Neuronal stem cell (in vitro differentiated cells): Measurements from ENCODE around the gene DNASE1L3.
"Not testable (repeated sequence)": the region's sequence is repeated elsewhere in the genome, so short reads cannot be mapped to it uniquely, and the experiment has no call there.

ENCODE experiments used
- DNase-seq: peaks from one replicate; pipeline ENCODE4 v3.0.0-alpha.2; 2013; ENCODE audit warnings: low spot score
- H2AFZ ChIP-seq: one replicate; pipeline ENCODE4 v1.6.1; 2013; ENCODE audit warnings: mild to moderate bottlenecking, low read length, inconsistent platforms
- H2AK5ac ChIP-seq: 2 replicates; pipeline ENCODE4 v1.6.1; 2013; ENCODE audit warnings: low read depth, mild to moderate bottlenecking, inconsistent platforms, low read length, moderate library complexity, mixed read lengths
- H2BK120ac ChIP-seq: 2 replicates; pipeline ENCODE4 v1.6.1; 2013; ENCODE audit warnings: low read depth, mild to moderate bottlenecking, inconsistent platforms, low read length, moderate library complexity, mixed read lengths
- H2BK12ac ChIP-seq: one replicate; pipeline ENCODE4 v1.6.1; 2013; ENCODE audit warnings: low read length, inconsistent platforms
- H2BK15ac ChIP-seq: 2 replicates; pipeline ENCODE4 v1.6.1; 2013; ENCODE audit warnings: mild to moderate bottlenecking, low read length, inconsistent platforms, mixed read lengths
- H2BK5ac ChIP-seq: one replicate; pipeline ENCODE4 v1.6.1; 2013; ENCODE audit warnings: inconsistent platforms, mild to moderate bottlenecking, low read length, moderate library complexity
- H3K14ac ChIP-seq: one replicate; pipeline ENCODE4 v1.6.1; 2013; ENCODE audit warnings: low read length, inconsistent platforms
- H3K18ac ChIP-seq: 2 replicates; pipeline ENCODE4 v1.6.1; 2013; ENCODE audit warnings: low read length, inconsistent platforms
- H3K23ac ChIP-seq: 2 replicates; pipeline ENCODE4 v1.6.1; 2013; ENCODE audit warnings: low read depth, mild to moderate bottlenecking, mixed read lengths, low read length, inconsistent platforms; ENCODE audit not compliant: poor library complexity
- H3K27ac ChIP-seq: replicated peaks from 3 replicates; pipeline ENCODE4 v1.5.1; 2013; ENCODE audit warnings: low read length, inconsistent platforms
- H3K27me3 ChIP-seq, 3 experiments: 2 replicates each; pipeline ENCODE4 v1.6.1; 2013; ENCODE audit warnings: low read length in 3 of 3, mild to moderate bottlenecking in 2 of 3, inconsistent platforms in 1 of 3, low read depth in 1 of 3, mixed read lengths in 1 of 3, moderate library complexity in 1 of 3; ENCODE audit not compliant: control insufficient read depth in 3 of 3, insufficient read depth in 3 of 3
- H3K36me3 ChIP-seq, 2 donors: replicated peaks in 1 of 2; 2 replicates each; pipeline ENCODE4 v1.6.1; 2013; ENCODE audit warnings: low read length in 2 of 2; ENCODE audit not compliant: control insufficient read depth in 2 of 2, insufficient read depth in 2 of 2
- H3K4ac ChIP-seq: 2 replicates; pipeline ENCODE4 v1.6.1; 2013; ENCODE audit warnings: inconsistent platforms, mild to moderate bottlenecking, low read length, moderate library complexity
- H3K4me1 ChIP-seq, 2 donors: 1 replicate in 1 of 2; 2 replicates in 1 of 2; pipeline ENCODE4 v1.6.1; 2013; ENCODE audit warnings: low read length in 2 of 2, low read depth in 1 of 2; ENCODE audit not compliant: control insufficient read depth in 2 of 2, insufficient read depth in 1 of 2
- H3K4me2 ChIP-seq: one replicate; pipeline ENCODE4 v1.6.1; 2013; ENCODE audit warnings: mild to moderate bottlenecking, low read length, inconsistent platforms; ENCODE audit not compliant: insufficient read depth, poor library complexity, severe bottlenecking
- H3K4me3 ChIP-seq, 2 donors: 2 replicates each; pipeline ENCODE4 v1.5.1; 2013; ENCODE audit warnings: low read length in 2 of 2, mild to moderate bottlenecking in 2 of 2, inconsistent platforms in 1 of 2, moderate library complexity in 1 of 2
- H3K79me1 ChIP-seq: one replicate; pipeline ENCODE4 v1.6.1; 2013; ENCODE audit warnings: low read depth, mild to moderate bottlenecking, inconsistent platforms, low read length, moderate library complexity
- H3K9ac ChIP-seq: one replicate; pipeline ENCODE4 v1.6.1; 2013; ENCODE audit warnings: mild to moderate bottlenecking, low read depth, low read length, inconsistent platforms; ENCODE audit not compliant: poor library complexity
- H3K9me3 ChIP-seq, 2 donors: replicated peaks in 1 of 2; 2 replicates each; pipeline versions ENCODE3 to v1.6.1; 2013; ENCODE audit warnings: low read length in 2 of 2, mild to moderate bottlenecking in 2 of 2, inconsistent platforms in 1 of 2, low read depth in 1 of 2, mixed read lengths in 1 of 2, moderate library complexity in 1 of 2; ENCODE audit not compliant: control insufficient read depth in 2 of 2, insufficient read depth in 1 of 2
- H4K8ac ChIP-seq: one replicate; pipeline ENCODE4 v1.6.1; 2013; ENCODE audit warnings: low read depth, mild to moderate bottlenecking, inconsistent platforms, low read length, moderate library complexity
- H4K91ac ChIP-seq: one replicate; pipeline ENCODE4 v1.6.1; 2013; ENCODE audit warnings: low read length, low read depth, mild to moderate bottlenecking, inconsistent platforms; ENCODE audit not compliant: poor library complexity
- WGBS, 2 donors: extraction: QIAGEN DNeasy Blood & Tissue Kit; methylation state at CpG; one replicate each; pipeline ENCODE4 v1.1.7; 2013; ENCODE audit warnings: missing lambda C conversion rate in 2 of 2, mixed read lengths in 1 of 2; ENCODE audit not compliant: insufficient read length in 2 of 2, insufficient replicate concordance in 1 of 2; ENCODE audit errors: extremely low coverage in 2 of 2; 5-methylcytosine and 5-hydroxymethylcytosine counted together

Gene DNASE1L3

GRCh38 chr3:58231666-58232065 is 20.9 kb upstream of the DNASE1L3 start:
- no peak overlapping the region for H3K9ac ChIP-seq
- H3K79me1 ChIP-seq, result no peaks in the 10 kb centered on the region
- no peak overlapping the region for H3K4ac ChIP-seq
- H3K27ac ChIP-seq, result no peak overlapping the region
- no peak overlapping the region for H3K14ac ChIP-seq
- no peak overlapping the region for H3K23ac ChIP-seq
- no peak overlapping the region for H3K4me2 ChIP-seq
- no peak overlapping the region for H2BK120ac ChIP-seq
- peaks cover 0 to 7% of the 10 kb centered on the region in 2 donors for H3K4me1 ChIP-seq
- no peak overlapping the region for H2BK15ac ChIP-seq
- H3K36me3 ChIP-seq, result no peaks in the 10 kb centered on the region
- H4K8ac ChIP-seq, result no peak overlapping the region
- no peak overlapping the region for H2BK12ac ChIP-seq
- no peak overlapping the region for H2AFZ ChIP-seq
- H2BK5ac ChIP-seq, result no peak overlapping the region
- H3K4me3 ChIP-seq, result no peak overlapping the region
- DNase-seq, result no peak
- H3K9me3 ChIP-seq, result no peaks in the 10 kb centered on the region
- peaks cover 0 to 44% (median 8%) of the 10 kb centered on the region in 3 experiments for H3K27me3 ChIP-seq
- no CpG with 5 or more reads among the region's 2 CpGs for WGBS, 2 donors
- H3K18ac ChIP-seq, result no peak overlapping the region
- H2AK5ac ChIP-seq, result no peak overlapping the region
- H4K91ac ChIP-seq, result no peak overlapping the region

GRCh38 chr3:58230876-58231552 is 20.2 kb upstream of the DNASE1L3 start:
- Histone ChIP-seq H2BK120ac (no peak overlapping the region), H2BK15ac (no peak overlapping the region), H3K27ac (no peak overlapping the region), H3K9me3 (no peaks in the 10 kb centered on the region), H3K79me1 (no peaks in the 10 kb centered on the region), H2AK5ac (no peak overlapping the region), H4K8ac (no peak overlapping the region), H3K18ac (no peak overlapping the region), H3K4me1 (peaks cover 0 to 5% of the 10 kb centered on the region in 2 donors), H3K4me3 (no peak overlapping the region), H3K23ac (no peak overlapping the region), H2BK12ac (no peak overlapping the region), H3K4ac (no peak overlapping the region), H3K36me3 (no peaks in the 10 kb centered on the region), H3K27me3 (peaks cover 0 to 40% (median 2%) of the 10 kb centered on the region in 3 experiments), H3K14ac (no peak overlapping the region), H3K9ac (no peak overlapping the region), H2AFZ (no peak overlapping the region), H3K4me2 (no peak overlapping the region), H2BK5ac (no peak overlapping the region), H4K91ac (no peak overlapping the region)
- no CpG with 5 or more reads among the region's 1 CpG for WGBS, 2 donors
- DNase-seq, result no peak

GRCh38 chr3:58227933-58228332 is 17.2 kb upstream of the DNASE1L3 start:
- not testable (repeated sequence) for H3K4me1 ChIP-seq, DNase-seq, H2BK12ac ChIP-seq, H3K4ac ChIP-seq, H4K91ac ChIP-seq, H3K18ac ChIP-seq, H3K9ac ChIP-seq, H2BK120ac ChIP-seq, H2AK5ac ChIP-seq, H4K8ac ChIP-seq, H3K79me1 ChIP-seq, H3K14ac ChIP-seq, H3K36me3 ChIP-seq, H3K9me3 ChIP-seq, H2BK5ac ChIP-seq, H3K4me3 ChIP-seq, H2AFZ ChIP-seq, H3K27ac ChIP-seq, H3K4me2 ChIP-seq, H3K23ac ChIP-seq, H2BK15ac ChIP-seq
- WGBS, 2 donors, result no CpG with 5 or more reads among the region's 3 CpGs
- peaks cover 0 to 28% (median 0%) of the 10 kb centered on the region in 3 experiments for H3K27me3 ChIP-seq

- Histone ChIP-seq H4K91ac (no peak overlapping the region), H3K4ac (no peak overlapping the region), H2BK15ac (no peak overlapping the region), H2BK12ac (no peak overlapping the region), H3K4me3 (no peak overlapping the region), H2BK5ac (no peak overlapping the region), H3K27me3 (peaks cover 0 to 45% (median 0%) of the 10 kb centered on the region in 3 experiments), H3K27ac (no peak overlapping the region), H3K23ac (no peak overlapping the region), H2AFZ (no peak overlapping the region), H2AK5ac (no peak overlapping the region), H3K9me3 (no peaks in the 10 kb centered on the region), H3K36me3 (no peaks in the 10 kb centered on the region), H3K4me2 (no peak overlapping the region), H2BK120ac (no peak overlapping the region), H3K4me1 (no peaks in the 10 kb centered on the region), H3K79me1 (no peaks in the 10 kb centered on the region), H4K8ac (no peak overlapping the region), H3K9ac (no peak overlapping the region), H3K18ac (no peak overlapping the region), H3K14ac (no peak overlapping the region)
- no CpG with 5 or more reads among the region's 4 CpGs for WGBS, 2 donors
- DNase-seq, result no peak
Observed at GRCh38 chr3:58223855-58224254, 13.1 kb upstream of the DNASE1L3 start.
